Cardiac atrium fibroblast (primary cell): ENCODE measurements around the gene HSPB8. TPM values are rescaled to one million over a fixed set of nuclear protein-coding genes. Genes with fewer than 3 reads are reported as not detected.

Experiments used
- total RNA-seq: library from RNA; depleted of rRNA; stranded (reverse); fragments of >200 nt; gene quantifications from 2 replicates; pipeline ENCODE4 v1.2.3, GENCODE V29; 2015

HSPB8 gene, protein sequence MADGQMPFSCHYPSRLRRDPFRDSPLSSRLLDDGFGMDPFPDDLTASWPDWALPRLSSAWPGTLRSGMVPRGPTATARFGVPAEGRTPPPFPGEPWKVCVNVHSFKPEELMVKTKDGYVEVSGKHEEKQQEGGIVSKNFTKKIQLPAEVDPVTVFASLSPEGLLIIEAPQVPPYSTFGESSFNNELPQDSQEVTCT
- total RNA-seq: 9.7 and 27.7 TPM in 2 replicates

DNA sequence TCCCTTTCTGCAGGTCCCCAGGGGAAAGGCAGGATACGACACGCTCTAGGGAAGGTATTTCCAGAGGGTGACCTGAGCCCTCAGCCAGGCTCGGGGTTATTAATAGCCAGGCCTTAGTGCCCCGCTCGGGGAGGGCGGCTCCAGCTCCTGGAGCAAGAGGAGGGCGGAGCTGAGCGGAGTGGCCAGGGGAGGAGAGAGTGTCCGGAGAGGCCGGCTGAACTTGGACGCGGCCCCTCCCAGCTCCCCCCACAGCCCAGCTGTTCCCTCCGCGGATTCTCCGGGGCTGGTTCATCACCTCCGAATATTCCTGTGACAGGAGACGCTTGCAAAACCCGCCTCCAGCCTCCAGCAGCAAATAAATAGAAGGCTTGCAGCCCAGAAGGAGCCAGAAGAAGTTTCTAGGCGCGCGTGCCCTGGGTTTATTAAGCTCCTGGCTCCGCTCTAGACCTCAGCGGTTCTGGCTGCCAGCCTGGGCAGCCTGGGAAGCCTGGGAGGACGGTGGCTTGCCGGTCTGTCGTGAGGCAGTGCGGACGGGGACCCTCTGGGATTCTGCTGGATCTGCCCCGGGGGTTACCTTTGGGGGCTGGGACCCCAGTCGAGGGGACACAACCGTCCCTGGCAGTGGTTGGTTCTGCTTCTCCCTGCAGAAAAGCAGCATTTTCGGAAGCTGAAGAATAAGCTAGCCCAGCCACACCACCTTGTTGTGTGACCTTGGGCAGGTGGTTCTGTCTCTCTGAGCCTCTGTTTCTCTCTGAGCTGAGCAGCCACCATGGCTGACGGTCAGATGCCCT lies at the start of gene HSPB8:
Gene HSPB8, plus strand, starts transcription at position 388 of the 791 bp plus-strand sequence. Its CDS starts 382 bp downstream, at position 770.

Other genes with a start within 250 kb of the HSPB8 start
- gene SRRM4, start 197.4 kb upstream of the HSPB8 start, total RNA-seq: not detected in 2 replicates
- gene CCDC60, start 155.8 kb downstream of the HSPB8 start, total RNA-seq: not detected in 2 replicates